HEK293T (cell line): ENCODE data around the gene RNF213.

Experiments used
- ELF4 ChIP-seq: fragments of 450-650 bp; IDR thresholded peaks from 2 replicates; pipeline ENCODE4 v1.6.1; 2017; ENCODE audit warnings: antibody characterized with exemption
- FOXA1 ChIP-seq: fragments of 450-650 bp; IDR thresholded peaks from 2 replicates; pipeline ENCODE4 v1.6.1; 2016; ENCODE audit warnings: mild to moderate bottlenecking
- FOXK2 ChIP-seq: fragments of 450-650 bp; IDR thresholded peaks from 2 replicates; pipeline ENCODE4 v1.6.1; 2016; ENCODE audit warnings: mild to moderate bottlenecking
- FOXM1 ChIP-seq: fragments of 450-650 bp; IDR thresholded peaks from 2 replicates; pipeline ENCODE4 v1.6.1; 2017; ENCODE audit warnings: mild to moderate bottlenecking, borderline replicate concordance
- HDGF ChIP-seq: fragments of 450-650 bp; IDR thresholded peaks from 2 replicates; pipeline ENCODE4 v1.6.1; 2017; ENCODE audit warnings: antibody characterized with exemption, borderline replicate concordance
- LEF1 ChIP-seq: fragments of 450-650 bp; IDR thresholded peaks from 2 replicates; pipeline ENCODE4 v1.6.1; 2017; ENCODE audit warnings: mild to moderate bottlenecking, borderline replicate concordance
- SP1 ChIP-seq: fragments of 450-650 bp; IDR thresholded peaks from 2 replicates; pipeline ENCODE4 v1.6.1; 2017

DNA sequence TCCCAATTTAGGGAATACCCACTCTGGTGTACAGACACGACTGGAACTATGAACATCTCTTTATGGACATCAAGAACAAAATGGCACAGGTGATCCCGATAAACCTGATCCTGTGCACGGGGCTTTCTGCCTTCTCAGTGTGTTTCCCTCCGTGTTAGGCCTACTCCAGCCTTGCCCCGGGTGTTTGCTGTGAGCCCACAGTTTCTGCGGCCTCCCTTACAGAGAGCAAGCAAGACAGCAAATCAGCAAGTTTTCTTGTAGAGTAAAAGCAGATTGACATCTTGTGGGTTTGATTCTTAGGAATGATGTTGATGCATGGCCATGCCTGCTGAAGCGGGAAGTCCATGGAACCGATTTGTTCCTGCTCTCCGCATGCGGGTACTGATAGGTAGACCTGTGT lies 127.9 kb downstream of the RNF213 start:
- no peak for TF ChIP-seq FOXM1
- no peak for TF ChIP-seq LEF1
- no peak for TF ChIP-seq FOXK2
- TF ChIP-seq FOXA1: no peak
- no peak for TF ChIP-seq HDGF
- TF ChIP-seq SP1: no peak
- TF ChIP-seq ELF4: no peak
